ENCODE measurements around the gene KIF6. TPM values are rescaled to one million over a fixed set of nuclear protein-coding genes. Genes with fewer than 3 reads are reported as not detected.

Gene KIF6
- total RNA-seq, 2 experiments from 2014 or later, result not detected

GRCh38 chr6:39446909-39447308 is 278.3 kb downstream of the KIF6 start:
- Mint-ChIP-seq H3K9me3 (no peaks in the 10 kb centered on the region), H3K36me3 (ENCODE audit: low read depth) (no peaks in the 10 kb centered on the region), H3K27ac (no peak overlapping the region), H3K4me3 (no peak overlapping the region), H3K4me1 (ENCODE audit: low read depth) (no peaks in the 10 kb centered on the region), H3K27me3 (peaks cover 34% of the 10 kb centered on the region)
- no peak for TF ChIP-seq CTCF (IDR thresholded peaks at IDR 0.05)
- H3K4me1 ChIP-seq (ENCODE audit: insufficient read depth, low read length), result no peaks in the 10 kb centered on the region
- ChIA-PET CTCF (no interaction called here), POLR2A (no interaction called here)
- peaks cover 5 to 6% of the 10 kb centered on the region in 2 experiments for H3K27me3 ChIP-seq (ENCODE audit: control insufficient read depth in 1 of 2, insufficient read depth in 2 of 2, low read length in 2 of 2)
- H3K4me3 ChIP-seq (ENCODE audit: low read length), result no peak overlapping the region
- no peaks in the 10 kb centered on the region for H3K36me3 ChIP-seq (ENCODE audit: insufficient read depth, low read length)
- no peaks in the 10 kb centered on the region for H3K9me3 ChIP-seq (ENCODE audit: control insufficient read depth in 1 of 2, insufficient read depth in 1 of 2, low read length in 2 of 2)
- DNase-seq (no peak), ATAC-seq (ENCODE audit: poor library complexity) (no peak)
- intact Hi-C loops (cut with DNase I, micrococcal nuclease), result no loop called here
- H3K27ac ChIP-seq (ENCODE audit: low read depth in 1 of 2, low read length in 2 of 2), result no peak overlapping the region

GRCh38 chr6:39445667-39446066 is 279.5 kb downstream of the KIF6 start:
- no peak overlapping the region for H3K27ac Mint-ChIP-seq
- H3K4me3 Mint-ChIP-seq, result no peak overlapping the region

GRCh38 chr6:39444479-39445019 is 280.7 kb downstream of the KIF6 start:
- no peak for ATAC-seq (ENCODE audit: poor library complexity)
- POLR2A ChIA-PET, result no interaction called here
- TF ChIP-seq CTCF (IDR thresholded peaks at IDR 0.05), result no peak

More at GRCh38 chr6:39445667-39446066, 279.5 kb downstream of the KIF6 start:
- CTCF ChIA-PET, result no interaction called here
- Histone ChIP-seq H3K36me3 (ENCODE audit: insufficient read depth, low read length) (no peaks in the 10 kb centered on the region), H3K27ac (ENCODE audit: low read depth in 1 of 2, low read length in 2 of 2) (no peak overlapping the region), H3K4me1 (ENCODE audit: insufficient read depth, low read length) (no peaks in the 10 kb centered on the region), H3K4me3 (ENCODE audit: low read length) (no peak overlapping the region), H3K9me3 (ENCODE audit: control insufficient read depth in 1 of 2, insufficient read depth in 1 of 2, low read length in 2 of 2) (no peaks in the 10 kb centered on the region), H3K27me3 (ENCODE audit: control insufficient read depth in 1 of 2, insufficient read depth in 2 of 2, low read length in 2 of 2) (peaks cover 0 to 7% of the 10 kb centered on the region in 2 experiments)
- DNase-seq (no peak), ATAC-seq (ENCODE audit: poor library complexity) (no peak)
- Mint-ChIP-seq H3K9me3 (no peaks in the 10 kb centered on the region), H3K4me1 (ENCODE audit: low read depth) (no peaks in the 10 kb centered on the region), H3K27me3 (peaks cover 23% of the 10 kb centered on the region), H3K36me3 (ENCODE audit: low read depth) (no peaks in the 10 kb centered on the region)
- POLR2A ChIA-PET, result no interaction called here
- intact Hi-C loops (cut with DNase I, micrococcal nuclease), result no loop called here
- TF ChIP-seq CTCF (IDR thresholded peaks at IDR 0.05), result no peak

More at GRCh38 chr6:39444479-39445019, 280.7 kb downstream of the KIF6 start:
- no peak for DNase-seq
- no peaks in the 10 kb centered on the region for H3K9me3 Mint-ChIP-seq
- Histone ChIP-seq H3K27ac (ENCODE audit: low read depth in 1 of 2, low read length in 2 of 2) (no peak overlapping the region), H3K4me1 (ENCODE audit: insufficient read depth, low read length) (no peaks in the 10 kb centered on the region), H3K27me3 (ENCODE audit: control insufficient read depth in 1 of 2, insufficient read depth in 2 of 2, low read length in 2 of 2) (peaks cover 0 to 5% of the 10 kb centered on the region in 2 experiments), H3K36me3 (ENCODE audit: insufficient read depth, low read length) (no peaks in the 10 kb centered on the region), H3K4me3 (ENCODE audit: low read length) (no peak overlapping the region), H3K9me3 (ENCODE audit: control insufficient read depth in 1 of 2, insufficient read depth in 1 of 2, low read length in 2 of 2) (no peaks in the 10 kb centered on the region)
- H3K4me3 Mint-ChIP-seq, result no peak overlapping the region
- H3K27ac Mint-ChIP-seq, result no peak overlapping the region
- peaks cover 22% of the 10 kb centered on the region for H3K27me3 Mint-ChIP-seq
- H3K36me3 Mint-ChIP-seq (ENCODE audit: low read depth), result no peaks in the 10 kb centered on the region
- CTCF ChIA-PET, result no interaction called here
- intact Hi-C loops (cut with DNase I, micrococcal nuclease), result no loop called here
- H3K4me1 Mint-ChIP-seq (ENCODE audit: low read depth), result no peaks in the 10 kb centered on the region
